Raji (cell line): ENCODE results near the gene AGPAT2.
A peak's percentile ranks its signal among the peaks of the same experiment; 100 is the strongest.

Source experiments
- POLR2A ChIP-seq: IDR thresholded peaks from 2 replicates; pipeline ENCODE4 v1.6.1; 2011; ENCODE audit warnings: low read depth, low read length, control low read depth; ENCODE audit not compliant: insufficient read depth

Gene AGPAT2

GRCh38 chr9:136686794-136687711 is at the start of gene AGPAT2:
Gene AGPAT2, minus strand, starts transcription at chr9:136687457. Its CDS starts 100 bp downstream, at chr9:136687357.
- TF ChIP-seq POLR2A = peak; percentile 86

GRCh38 chr9:136735812-136736480 is 48.7 kb upstream of the AGPAT2 start:
- no peak for TF ChIP-seq POLR2A

GRCh38 chr9:136734837-136735496 is 47.7 kb upstream of the AGPAT2 start:
- no peak for TF ChIP-seq POLR2A

- no peak for TF ChIP-seq POLR2A
Observed at GRCh38 chr9:136733611-136734010, 46.4 kb upstream of the AGPAT2 start.

GRCh38 chr9:136732444-136733178 is 45.4 kb upstream of the AGPAT2 start:
- TF ChIP-seq POLR2A = no peak

GRCh38 chr9:136729926-136730325 is 42.7 kb upstream of the AGPAT2 start:
- TF ChIP-seq POLR2A = no peak

GRCh38 chr9:136729144-136729543 is 41.9 kb upstream of the AGPAT2 start:
- 0 out of 2 replicates have a peak, but pooled peaks have one; percentile 34 for TF ChIP-seq POLR2A

GRCh38 chr9:136728548-136729123 is 41.4 kb upstream of the AGPAT2 start:
- no peak for TF ChIP-seq POLR2A

- peak; percentile 100 for TF ChIP-seq POLR2A
Observed at GRCh38 chr9:136728080-136728547, 40.9 kb upstream of the AGPAT2 start.

- no peak for TF ChIP-seq POLR2A
Observed at GRCh38 chr9:136726631-136727191, 39.5 kb upstream of the AGPAT2 start.

- no peak for TF ChIP-seq POLR2A
Observed at GRCh38 chr9:136726118-136726517, 38.9 kb upstream of the AGPAT2 start.

GRCh38 chr9:136725612-136726011 is 38.4 kb upstream of the AGPAT2 start:
- TF ChIP-seq POLR2A = no peak

- no peak for TF ChIP-seq POLR2A
Observed at GRCh38 chr9:136724772-136725171, 37.5 kb upstream of the AGPAT2 start.

GRCh38 chr9:136723989-136724388 is 36.7 kb upstream of the AGPAT2 start:
- TF ChIP-seq POLR2A = no peak

- TF ChIP-seq POLR2A = no peak
Observed at GRCh38 chr9:136723362-136723976, 36.2 kb upstream of the AGPAT2 start.
